Measurements from ENCODE around the gene ACOT11.
"Not testable (repeated sequence)": the region's sequence is repeated elsewhere in the genome, so short reads cannot be mapped to it uniquely, and the experiment has no call there.

Gene ACOT11

DNA sequence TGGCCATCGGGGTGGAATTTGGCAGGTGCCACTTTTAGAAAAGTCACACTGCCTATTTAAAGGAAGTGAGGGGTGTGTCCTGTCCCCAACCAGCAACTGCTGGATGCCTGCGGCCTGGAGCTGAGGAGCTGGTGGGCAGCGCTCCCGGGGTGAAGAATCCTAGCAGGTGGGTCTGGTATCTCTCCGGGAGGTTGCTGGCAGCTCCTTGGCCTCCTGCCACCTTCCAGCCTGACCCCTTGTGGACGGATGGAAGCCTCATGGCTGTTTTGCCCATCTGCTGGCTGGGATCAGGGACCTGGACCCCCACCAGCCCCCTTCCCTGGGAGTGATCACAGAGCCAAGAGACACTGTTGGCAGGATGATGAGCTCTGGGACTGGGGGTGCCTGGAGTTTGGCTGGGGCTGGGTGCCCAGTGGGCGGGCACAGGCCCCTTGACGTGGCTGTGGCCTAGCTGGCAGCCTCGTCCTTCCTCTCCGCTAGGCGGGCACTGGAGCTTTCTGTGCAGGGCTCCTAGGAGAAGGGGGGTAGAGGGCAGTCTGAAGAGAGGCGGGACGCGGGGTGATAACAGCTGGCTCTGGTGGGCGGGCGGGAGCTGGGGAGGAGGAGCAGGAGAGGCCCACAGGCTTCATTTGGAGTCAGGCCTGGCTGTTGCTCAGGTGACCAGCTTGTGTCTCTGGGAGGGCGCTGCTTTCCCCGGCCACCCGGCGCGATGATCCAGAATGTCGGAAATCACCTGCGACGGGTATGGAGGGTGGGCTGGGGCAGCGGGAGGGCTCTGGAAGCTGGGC lies at the start of gene ACOT11:
Gene ACOT11 (plus strand): TSS at position 628 of the 788 bp plus-strand sequence. CDS start 82 bp downstream, at position 710.
- peak; percentile 98 for DNase-seq

DNA sequence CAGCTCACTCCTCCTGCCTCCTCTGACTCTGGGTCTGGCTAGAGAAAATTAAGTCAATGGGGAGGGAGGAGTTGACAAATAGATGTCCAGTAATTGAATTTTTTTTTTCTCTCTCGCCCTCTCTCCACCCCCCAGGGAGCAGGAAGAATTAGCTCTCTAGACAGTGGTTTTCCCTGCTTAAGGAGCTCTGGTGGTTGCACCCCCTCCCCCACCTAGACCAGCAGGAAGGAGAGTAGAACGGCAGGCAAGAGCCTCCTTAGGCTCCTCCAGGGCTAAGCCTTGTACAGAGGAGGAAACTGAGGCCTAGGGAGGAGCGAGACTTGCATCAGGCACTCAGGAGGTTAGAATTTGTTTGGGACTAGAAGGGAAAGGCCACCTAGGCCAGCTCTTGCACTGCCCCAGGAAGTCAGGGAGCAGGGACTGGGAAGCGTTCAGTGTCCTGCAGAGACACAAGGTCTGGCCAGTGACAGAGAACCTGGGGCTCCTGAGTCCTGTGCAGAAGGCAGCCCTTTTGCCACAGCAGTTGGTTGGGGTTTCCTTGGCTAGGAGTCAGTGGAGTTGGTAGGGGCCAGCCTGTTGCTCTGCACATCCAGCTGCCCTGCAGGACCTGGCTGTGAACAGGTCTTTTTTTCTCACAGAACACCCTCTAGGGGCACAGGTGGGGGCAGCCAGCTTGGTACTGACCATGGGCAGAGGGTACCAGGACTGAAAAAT lies 49.5 kb upstream of the ACOT11 start:
- no peak for DNase-seq

DNA sequence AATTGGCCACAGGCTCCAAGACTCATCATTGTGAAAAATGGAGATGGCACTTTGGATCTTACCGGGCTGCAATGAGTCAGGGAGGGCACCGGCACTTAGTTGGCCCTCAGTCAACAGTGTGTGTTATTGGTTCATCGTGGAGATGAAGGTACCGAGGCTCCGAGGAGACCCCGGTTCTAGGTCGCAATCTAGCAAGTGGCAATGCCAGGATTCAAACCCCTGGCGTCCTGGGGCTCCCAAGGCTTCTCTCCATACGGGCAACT lies 49.0 kb upstream of the ACOT11 start:
- DNase-seq = no peak

DNA sequence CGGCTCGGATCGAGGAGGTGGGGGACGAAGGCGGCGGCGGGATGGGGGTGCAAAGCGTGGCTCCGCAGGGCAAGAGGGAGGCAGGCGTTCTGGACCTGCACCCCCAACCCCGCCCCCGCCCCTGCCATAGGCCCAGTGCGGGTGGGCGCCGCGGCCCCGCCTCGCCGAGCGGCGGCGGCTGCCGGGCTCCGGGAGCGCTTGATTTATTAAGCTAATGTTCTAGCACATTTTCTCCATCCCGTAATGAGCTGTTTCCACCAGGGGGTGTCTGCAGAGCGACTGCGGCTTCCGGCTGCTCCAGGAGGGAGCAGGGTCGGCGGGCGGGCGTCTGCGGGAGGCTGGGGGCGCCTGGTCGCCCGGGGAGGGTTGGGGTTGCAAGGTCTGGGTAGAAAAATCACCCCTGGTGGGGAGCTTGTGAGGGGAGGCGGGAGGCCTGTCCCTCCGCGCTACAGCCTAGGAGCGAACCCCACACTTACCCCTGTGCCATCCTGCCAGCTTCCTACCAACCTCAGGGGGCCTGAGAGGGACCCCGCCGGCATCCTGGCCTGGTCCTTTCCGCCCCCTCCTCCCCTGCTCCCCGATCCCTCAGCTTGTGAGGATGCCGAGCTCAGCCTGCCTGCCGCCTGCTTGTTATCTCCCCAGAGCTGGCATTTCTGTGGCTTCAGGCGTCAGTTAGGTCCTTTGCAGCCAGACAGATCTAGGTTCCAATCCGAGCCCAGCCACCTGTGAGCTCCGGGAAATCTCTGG lies 48.5 kb upstream of the ACOT11 start:
- peak; percentile 74 for DNase-seq

DNA sequence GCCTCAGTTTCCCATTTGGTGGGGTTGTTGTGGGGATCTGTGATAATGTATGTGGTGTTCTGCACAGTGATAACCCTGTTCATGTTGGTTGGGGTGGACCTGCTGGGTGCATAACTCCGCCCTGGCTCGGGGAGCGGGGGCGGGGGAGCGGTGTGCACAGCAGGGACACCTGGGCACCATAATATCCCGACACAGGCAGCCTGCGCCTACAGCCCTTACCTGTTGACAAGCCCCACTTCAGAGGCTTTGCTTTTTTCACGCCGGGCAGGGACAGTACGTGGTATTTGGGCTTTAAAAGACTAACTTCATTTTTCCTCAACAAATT lies 48.0 kb upstream of the ACOT11 start:
- peak; percentile 71 for DNase-seq

DNA sequence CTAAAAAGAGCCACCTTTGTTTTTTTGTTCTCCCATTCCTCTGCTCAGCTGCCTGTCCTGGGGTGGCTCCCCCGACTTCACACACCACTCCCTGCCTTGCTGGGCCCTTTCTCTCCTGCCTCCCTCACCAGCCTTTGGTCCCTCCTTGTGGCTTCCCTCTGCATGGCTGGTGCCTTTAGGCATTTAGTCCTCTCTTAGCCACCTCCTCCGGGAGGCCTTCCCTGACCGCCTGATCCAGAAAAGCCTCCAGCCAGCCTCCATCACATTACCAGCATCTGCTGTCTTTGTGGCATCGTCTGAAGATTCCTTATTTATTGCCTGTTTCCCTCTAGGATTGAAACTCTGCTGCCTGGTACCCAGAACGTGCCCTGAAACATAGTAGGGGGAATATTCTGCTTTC lies 46.2 kb upstream of the ACOT11 start:
- no peak for DNase-seq

DNA sequence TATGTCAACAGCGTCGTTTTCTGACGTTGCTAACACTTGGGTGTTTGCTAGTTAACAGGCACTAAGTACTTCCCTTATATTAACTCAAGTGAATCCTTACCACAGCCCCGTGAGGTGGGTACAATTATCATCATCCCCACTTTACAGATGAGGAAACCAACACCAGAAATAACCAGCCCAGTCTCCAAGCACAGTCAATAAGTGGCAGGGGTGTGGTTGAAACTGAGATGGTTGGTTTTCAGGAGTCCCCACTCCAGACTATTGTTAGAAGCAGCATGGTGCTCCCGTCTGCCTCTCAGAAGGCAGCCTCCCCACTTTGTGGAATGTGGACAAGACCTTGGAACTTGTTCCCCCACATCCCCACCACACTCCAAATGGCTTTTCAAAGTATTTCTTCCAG lies 45.7 kb upstream of the ACOT11 start:
- DNase-seq = no peak

DNA sequence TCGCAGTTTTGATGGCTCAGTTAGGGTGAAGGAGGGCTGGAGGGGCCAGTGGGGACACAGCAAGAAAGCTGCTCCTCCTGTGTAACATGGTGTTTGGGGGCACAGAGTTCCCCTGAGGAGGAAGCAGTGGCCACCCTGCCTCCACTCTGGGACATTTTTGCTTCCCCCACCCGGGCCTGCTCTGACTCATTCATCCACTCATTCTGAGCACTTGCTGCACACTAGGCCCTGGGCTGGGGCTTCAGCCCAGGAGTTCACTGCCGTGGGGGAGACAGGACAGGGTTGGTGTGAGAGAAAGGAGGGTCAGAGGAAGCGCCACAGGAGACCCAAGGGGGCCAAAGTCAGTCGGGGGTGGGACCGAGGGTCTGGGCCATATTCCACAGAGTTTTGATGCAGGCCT lies 41.4 kb upstream of the ACOT11 start:
- DNase-seq = no peak

DNA sequence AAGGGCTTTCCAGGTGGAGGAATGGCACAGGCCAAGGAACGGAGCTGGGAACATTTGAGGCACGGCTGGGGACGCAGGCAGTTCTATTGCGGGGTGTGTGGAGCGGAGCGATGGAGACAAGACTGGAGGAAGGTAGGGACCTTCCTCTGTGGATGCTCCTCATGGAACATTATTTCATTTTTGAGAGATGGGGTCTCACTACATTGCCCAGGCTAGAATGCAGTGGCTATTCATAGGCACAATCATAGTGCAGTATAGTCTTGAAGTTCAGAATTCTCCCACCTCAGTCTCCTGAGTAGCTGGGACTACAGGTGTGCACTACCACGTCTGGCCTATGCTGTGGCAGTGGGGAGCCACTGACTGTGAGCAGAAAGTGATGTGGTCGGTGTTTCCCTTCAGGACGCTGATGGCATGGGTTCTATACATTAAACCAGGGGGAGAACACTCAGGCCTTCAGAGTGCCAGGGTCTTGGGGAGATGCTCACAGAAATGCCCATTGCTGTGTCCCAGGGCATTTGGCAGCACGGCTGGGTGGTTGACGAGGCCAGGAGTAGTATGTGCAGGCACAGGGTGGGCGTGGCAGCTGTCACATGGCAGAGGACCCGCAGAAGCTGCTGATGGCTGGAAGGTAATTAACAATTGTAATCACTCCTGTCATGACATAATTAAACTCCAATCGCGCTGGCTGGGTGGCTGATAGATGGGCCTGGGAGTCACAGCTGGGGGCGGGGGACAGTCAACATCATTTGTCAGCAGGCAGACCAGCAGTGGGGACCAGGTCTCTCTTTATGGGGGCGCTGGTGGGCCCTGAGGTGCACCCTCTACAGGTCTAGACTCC lies 40.8 kb upstream of the ACOT11 start:
- no peak for DNase-seq

DNA sequence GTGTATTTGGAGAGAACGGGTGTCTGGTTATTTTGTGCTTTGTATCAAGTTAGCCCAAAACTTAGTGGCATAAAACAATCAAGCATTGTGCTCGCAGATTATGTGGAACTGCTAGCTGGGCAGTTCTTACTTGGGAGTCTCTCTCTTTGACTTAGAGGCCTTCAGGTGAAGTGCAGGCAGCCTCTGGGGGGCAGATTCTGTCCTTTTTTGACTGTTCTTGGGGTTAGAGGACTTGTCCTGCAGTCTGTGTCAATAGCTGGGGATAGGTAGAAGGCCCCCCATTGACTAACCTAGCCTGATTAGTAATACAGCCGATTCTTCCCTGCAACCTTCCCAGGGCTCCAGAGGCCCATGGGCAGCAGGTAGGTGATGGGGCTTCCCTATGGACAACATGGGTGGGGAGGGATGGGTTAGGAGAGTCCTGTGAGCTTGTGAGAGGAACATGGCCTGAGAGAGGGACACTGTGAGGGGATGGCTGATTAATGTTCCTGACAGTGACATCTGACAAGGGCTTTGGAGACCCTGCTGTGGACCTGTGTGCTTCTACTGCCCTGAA lies 37.2 kb upstream of the ACOT11 start:
- no peak for DNase-seq

DNA sequence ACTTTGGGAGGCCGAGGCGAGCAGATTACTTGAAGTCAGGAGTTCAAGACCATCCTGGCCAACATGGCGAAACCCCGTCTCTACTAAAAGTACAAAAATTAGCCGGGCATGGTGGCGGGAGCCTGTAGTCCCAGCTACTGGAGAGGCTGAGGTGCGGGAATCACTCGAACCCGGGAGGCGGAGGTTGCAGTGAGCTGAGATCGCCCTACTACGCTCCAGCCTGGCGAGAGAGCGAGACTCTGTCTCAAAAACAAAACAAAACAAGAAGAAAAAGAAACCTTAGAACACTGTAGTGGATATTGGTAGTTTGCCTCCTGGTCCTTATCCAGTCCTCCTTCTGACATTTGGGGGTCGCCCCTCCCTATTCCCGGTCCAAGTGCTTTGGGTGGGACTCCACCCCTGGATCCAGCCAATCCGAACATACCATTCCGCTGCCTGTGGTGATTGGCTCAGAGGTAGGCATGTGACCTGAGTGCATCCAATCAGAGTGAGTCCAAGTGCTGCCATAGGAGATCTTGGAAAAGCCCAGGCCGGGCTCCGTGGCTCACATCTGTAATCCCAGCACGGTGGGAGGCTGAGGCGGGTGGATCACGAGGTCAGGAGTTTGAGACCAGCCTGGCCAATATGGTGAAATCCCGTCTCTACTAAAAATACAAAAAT lies 34.0 kb upstream of the ACOT11 start:
- DNase-seq = not testable (repeated sequence)

DNA sequence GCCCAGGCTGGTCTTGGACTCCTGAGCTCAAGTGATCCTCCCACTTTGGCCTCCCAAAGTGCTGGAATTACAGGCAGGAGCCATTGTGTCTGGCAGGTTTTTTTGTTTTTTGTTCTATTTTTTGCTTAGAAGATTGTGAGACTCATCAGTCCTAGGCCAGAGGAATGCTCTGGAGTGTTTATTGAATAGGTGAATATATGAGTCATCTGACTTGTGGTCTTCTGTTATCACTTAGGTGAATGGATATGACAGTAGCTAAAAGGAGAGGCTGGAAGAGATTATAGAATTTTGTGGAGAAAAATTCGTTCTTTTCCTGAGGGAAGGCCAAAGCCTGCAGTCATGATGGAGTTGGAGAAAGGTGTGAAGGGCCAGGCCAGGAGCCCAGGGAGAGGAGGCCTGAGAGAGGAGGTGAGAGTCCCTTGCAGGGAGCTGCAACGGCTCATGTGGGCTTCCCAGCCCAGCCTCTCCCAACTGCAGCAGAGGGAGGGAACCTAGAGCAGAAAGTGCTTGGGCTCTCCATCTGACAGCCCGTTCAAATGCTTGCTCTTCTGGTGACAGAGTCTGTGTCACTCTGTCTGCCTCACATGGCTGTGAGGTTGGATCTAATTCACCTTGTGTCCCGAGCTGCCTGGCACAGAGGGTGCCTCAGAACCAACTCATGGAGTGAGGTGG lies 31.6 kb upstream of the ACOT11 start:
- no peak for DNase-seq

DNA sequence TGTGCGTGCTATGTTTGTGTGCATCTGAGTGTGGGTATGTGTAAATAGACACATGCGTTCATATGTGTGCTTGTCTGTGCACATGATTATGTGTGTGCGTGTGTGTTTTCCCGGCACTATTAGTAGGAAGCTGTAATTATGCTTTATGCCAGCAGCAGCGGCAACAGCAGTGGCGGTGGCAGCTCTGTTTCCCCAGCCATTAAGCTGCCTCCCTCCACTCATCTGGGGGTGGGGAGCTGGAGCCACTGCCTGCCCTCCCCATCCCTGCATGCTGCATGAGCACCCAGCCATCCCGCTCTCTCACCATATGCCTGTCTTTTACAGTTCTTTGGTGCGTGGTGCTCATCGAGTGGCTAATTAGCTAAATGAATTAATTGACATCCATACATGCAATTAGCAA lies 30.5 kb upstream of the ACOT11 start:
- peak; percentile 28 for DNase-seq

DNA sequence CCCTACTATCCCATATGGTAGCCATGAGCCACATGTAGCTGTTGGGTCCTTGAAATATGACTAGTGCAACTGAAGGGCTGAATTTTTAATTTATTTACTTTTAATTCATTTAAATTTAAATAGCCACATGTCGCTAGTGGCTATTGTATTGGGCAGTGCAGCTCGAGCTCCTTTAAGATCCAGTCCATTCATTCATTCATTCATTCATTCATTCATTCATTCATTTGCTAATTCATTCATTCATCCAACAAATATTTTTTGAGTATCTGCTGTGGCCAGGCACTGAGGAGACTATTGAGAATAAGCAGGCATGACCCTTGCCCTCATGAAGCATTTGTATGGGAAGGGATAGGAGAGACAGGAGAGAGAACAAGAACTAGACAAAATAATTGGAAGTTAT lies 29.5 kb upstream of the ACOT11 start:
- DNase-seq = no peak

DNA sequence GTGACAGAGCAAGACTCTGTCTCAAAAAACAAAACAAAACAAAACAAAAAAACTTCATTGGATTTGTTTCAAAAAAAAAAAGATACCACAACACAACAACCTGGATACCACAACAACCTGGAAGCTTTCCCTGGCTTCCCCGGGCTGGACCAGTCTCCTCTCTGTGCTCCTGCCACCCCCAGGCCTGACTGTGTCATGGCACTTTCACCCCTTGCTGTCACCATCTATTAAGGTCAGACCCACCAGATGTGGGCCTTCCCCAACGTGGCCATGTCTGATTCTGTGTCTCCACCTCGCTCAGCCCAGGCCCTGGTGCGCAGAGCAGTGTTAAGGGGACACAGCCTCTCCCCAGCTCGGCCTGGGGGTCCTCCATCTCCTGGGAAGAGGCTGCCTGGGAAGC lies 28.3 kb upstream of the ACOT11 start:
- DNase-seq = no peak

DNA sequence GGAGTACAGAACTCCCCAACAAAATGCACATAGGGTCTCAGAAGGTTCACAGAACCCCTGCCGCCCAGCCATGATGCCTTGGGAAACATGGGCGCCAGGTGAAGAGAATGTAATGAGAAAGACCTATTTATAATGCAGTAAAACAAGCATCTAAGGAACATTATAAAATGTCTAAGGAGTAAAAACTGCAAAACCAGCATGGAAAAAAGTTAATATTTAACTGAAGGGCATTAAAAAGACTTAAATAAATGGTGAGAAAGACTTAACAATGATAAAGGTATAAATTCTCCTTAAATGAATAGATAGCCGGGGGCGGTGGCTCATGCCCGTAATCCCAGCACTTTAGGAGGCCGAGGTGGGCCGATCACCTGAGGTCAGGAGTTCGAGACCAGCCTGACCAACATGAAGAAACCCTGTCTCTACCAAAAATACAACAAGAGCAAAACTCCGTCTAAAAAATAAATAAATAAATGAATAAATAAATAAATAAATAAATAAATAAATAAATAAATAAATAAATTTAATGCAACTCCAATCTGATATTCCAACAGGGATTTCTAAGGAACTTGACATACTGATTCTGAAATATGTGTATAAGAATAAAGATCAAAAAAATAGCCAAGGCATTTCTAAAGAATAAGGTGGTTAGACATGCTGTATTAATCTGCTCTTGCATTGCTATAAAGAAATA lies 27.3 kb upstream of the ACOT11 start:
- DNase-seq = no peak

DNA sequence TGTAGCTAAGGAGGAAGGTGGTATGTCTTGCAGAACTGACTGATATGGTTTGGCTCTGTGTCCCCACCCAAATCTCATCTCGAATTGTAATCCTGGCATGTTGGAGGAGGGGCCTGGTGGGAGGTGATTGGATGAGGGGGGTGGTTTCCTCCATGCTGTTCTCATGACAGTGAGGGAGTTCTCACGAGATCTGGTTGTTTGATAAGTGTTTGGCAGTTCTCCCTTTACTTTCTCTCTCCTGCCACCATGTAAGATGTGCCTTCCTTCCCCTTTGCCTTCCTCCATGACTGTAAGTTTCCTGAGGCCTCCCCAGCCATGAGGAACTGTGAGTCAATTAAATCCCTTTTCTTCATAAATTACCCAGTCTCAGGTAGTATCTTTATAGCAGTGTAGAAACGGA lies 21.5 kb upstream of the ACOT11 start:
- DNase-seq = not testable (repeated sequence)

DNA sequence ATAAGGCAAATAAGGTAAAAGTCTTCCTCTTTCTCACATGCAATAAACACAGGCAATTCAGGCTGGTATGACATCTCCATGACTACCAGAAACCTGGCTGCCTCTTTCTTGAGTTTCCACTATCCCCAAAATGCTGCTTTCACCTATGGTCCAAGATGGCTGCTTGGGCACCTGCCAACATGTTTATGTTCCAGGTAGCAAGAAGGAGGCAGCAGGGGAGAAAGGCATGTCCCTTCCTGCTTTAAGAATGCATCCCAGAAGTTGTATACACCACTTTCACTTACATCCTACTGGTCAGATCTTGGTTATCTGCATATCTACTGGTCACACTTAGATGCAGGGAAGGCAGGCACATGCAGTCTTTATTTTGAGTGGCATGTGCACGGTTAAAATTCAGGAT lies 19.4 kb upstream of the ACOT11 start:
- DNase-seq = no peak

DNA sequence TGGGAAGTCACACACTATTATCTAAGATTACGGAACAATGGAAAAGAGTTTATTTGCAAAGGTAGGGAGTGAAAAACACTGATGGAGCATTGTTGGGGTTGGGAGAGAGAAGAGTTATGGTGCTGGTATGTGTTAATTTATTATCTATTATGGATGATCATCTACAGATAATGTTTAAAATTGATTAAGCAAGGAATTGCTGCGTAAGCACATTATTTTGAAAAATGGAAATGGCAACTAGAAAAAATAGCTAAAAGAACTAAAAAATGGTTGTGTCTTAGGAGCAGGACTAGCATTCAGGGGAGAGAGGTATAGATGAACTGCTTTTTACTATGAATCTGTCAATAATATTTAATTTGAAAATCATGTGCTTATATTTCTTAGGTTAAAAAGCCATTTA lies 16.0 kb upstream of the ACOT11 start:
- no peak for DNase-seq

DNA sequence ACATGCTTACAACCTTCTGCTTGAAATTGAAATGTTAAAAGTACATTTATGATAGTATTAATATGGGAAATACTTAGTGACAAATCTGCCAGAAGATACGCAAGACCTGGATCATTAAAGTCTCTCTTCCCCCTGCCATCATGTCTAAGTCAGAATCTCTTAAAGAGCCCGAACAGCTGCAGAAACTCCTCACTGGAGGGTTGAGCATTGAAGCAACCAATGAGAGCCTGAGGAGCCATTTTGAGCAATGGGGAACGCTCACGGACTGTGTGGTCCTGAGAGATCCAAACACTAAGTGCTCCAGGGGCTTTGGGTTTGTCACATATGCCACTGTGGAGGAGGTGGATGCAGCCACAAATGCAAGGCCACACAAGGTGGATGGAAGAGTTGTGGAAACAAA lies 11.4 kb upstream of the ACOT11 start:
- not testable (repeated sequence) for DNase-seq

DNA sequence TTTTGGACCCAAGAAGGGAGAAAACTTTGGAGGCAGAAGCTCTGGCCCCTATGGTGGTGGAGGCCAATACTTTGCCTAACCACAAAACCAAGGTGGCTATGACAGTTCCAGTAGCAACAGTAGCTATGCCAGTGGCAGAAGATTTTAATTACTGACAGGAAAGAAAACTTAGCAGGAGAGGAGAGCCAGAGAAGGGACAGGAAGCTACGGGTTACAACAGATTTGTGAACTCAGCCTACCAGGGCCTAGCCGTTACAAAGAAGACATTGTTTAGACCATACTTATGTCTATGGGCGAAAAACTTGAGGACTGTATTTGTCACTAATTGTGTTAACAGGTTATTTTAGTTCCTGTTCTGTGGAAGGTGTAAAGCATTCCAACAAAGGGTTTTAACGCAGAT lies 10.4 kb upstream of the ACOT11 start:
- DNase-seq = no peak
